Omental fat pad (tissue), 4 donors: ENCODE data around the gene MPHOSPH9. TPM values are rescaled to one million over a fixed set of nuclear protein-coding genes. Genes with fewer than 3 reads are reported as not detected.
A peak's percentile ranks its signal among the peaks of the same experiment; 100 is the strongest.

Source experiments
- ATAC-seq: fragments of 150-250 bp; one replicate; pipeline ENCODE4 v1.9.1; 2016; ENCODE audit warnings: mild to moderate bottlenecking, moderate library complexity; ENCODE audit not compliant: low FRiP score
- DNase-seq: peaks from one replicate; pipeline ENCODE4 v3.0.0-alpha.2; 2019; ENCODE audit warnings: low spot score
- CTCF ChIP-seq, 3 donors: fragments of 450-650 bp; IDR thresholded peaks; one replicate each; pipeline ENCODE4 v1.5.1; 2016 to 2017; ENCODE audit warnings: antibody characterized with exemption in 3 of 3, mild to moderate bottlenecking in 3 of 3, moderate library complexity in 2 of 3
- total RNA-seq, 4 donors: library from RNA; depleted of rRNA; stranded (reverse); fragments of >200 nt; gene quantifications; one replicate each; pipeline ENCODE4 v1.1.0, GENCODE V29; 2016

Gene MPHOSPH9
- total RNA-seq, 4 donors from 2014 or later: 17.3 to 27.6 (median 23.9) TPM

- TF ChIP-seq CTCF (IDR thresholded peaks at IDR 0.05): no peak
- peak; percentile 88 for ATAC-seq
- no peak for DNase-seq
Measured at GRCh38 chr12:123141615-123142517, 91.1 kb downstream of the MPHOSPH9 start.

- ATAC-seq: no peak
- TF ChIP-seq CTCF (IDR thresholded peaks at IDR 0.05): no peak
- DNase-seq: no peak
Measured at GRCh38 chr12:123140676-123141614, 92.0 kb downstream of the MPHOSPH9 start.

- peak; percentile 53 for ATAC-seq
- DNase-seq: no peak
- TF ChIP-seq CTCF (IDR thresholded peaks at IDR 0.05): no peak
Measured at GRCh38 chr12:123139926-123140675, 92.8 kb downstream of the MPHOSPH9 start.

- DNase-seq (no peak), ATAC-seq (no peak)
- TF ChIP-seq CTCF (IDR thresholded peaks at IDR 0.05): no peak
Measured at GRCh38 chr12:123135688-123136087, 97.3 kb downstream of the MPHOSPH9 start.

- DNase-seq: no peak
- ATAC-seq: no peak
- no peak for TF ChIP-seq CTCF (IDR thresholded peaks at IDR 0.05)
Measured at GRCh38 chr12:123134826-123135225, 98.1 kb downstream of the MPHOSPH9 start.

- TF ChIP-seq CTCF (IDR thresholded peaks at IDR 0.05): no peak
- no peak for ATAC-seq
- DNase-seq: no peak
Measured at GRCh38 chr12:123134271-123134671, 98.7 kb downstream of the MPHOSPH9 start.
